ENCODE results near the gene MAGI1. TPM values are rescaled to one million over a fixed set of nuclear protein-coding genes. Genes with fewer than 3 reads are reported as not detected.

Gene MAGI1
- total RNA-seq, 3 donors from 2014 or later = 22.1 to 94.4 (median 70.5) TPM

DNA sequence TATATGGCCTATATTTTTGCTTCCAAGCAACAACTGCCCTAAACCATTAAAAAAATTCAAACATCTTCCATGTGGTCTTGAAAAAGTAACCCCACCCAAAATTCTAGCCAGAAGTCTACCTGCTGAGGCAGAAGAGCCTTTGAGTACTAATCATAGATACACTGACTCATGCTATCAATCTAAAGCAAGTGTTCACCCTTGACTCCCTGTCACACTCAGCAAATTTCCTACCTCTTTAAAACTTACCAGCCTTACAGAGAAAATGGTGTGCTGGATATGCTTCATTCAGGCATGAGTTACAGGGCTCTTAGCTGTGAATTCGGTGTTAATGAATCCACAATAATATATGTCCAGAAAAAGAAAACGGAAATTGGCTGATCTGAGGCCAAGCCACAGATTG is 373.8 kb downstream of the MAGI1 start:
- H3K4me1 ChIP-seq = no peaks in the 10 kb centered on the region
- H3K36me3 ChIP-seq = no peaks in the 10 kb centered on the region
- no peak overlapping the region for H3K4me3 ChIP-seq
- no peak for TF ChIP-seq POLR2AphosphoS5 (IDR thresholded peaks at IDR 0.05)
- TF ChIP-seq, protein P1, sequence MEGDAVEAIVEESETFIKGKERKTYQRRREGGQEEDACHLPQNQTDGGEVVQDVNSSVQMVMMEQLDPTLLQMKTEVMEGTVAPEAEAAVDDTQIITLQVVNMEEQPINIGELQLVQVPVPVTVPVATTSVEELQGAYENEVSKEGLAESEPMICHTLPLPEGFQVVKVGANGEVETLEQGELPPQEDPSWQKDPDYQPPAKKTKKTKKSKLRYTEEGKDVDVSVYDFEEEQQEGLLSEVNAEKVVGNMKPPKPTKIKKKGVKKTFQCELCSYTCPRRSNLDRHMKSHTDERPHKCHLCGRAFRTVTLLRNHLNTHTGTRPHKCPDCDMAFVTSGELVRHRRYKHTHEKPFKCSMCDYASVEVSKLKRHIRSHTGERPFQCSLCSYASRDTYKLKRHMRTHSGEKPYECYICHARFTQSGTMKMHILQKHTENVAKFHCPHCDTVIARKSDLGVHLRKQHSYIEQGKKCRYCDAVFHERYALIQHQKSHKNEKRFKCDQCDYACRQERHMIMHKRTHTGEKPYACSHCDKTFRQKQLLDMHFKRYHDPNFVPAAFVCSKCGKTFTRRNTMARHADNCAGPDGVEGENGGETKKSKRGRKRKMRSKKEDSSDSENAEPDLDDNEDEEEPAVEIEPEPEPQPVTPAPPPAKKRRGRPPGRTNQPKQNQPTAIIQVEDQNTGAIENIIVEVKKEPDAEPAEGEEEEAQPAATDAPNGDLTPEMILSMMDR (IDR thresholded peaks at IDR 0.05) = no peak
- no peak for TF ChIP-seq POLR2A (IDR thresholded peaks at IDR 0.05)
- intact Hi-C loops (cut with DNase I; ENCODE audit: low total_unique reads) = no loop called here
- H3K9me3 ChIP-seq = no peaks in the 10 kb centered on the region
- H3K27me3 ChIP-seq = no peaks in the 10 kb centered on the region
- no peak overlapping the region for H3K27ac ChIP-seq
- no peak for DNase-seq (ENCODE audit: low spot score in 2 of 2)

DNA sequence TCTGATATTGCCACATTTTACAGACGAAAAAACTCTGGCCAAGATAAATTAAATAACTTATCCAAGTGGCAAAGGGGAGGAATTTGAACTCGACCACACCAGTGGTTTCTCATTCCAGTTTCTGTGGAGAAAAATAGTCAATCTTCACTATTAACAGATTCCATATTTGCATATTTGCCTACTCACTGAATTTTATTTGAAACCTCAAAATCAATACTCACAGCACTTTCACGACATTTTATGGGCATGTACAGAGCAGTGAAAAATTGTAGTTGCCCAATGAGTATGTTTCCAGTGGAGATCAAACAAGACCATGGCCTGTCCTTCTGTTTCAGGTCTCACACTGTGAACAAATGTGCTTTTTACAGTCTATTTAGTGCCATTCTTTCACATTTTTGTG is 374.3 kb downstream of the MAGI1 start:
- no peak overlapping the region for H3K4me3 ChIP-seq
- H3K36me3 ChIP-seq = no peaks in the 10 kb centered on the region
- H3K27me3 ChIP-seq = no peaks in the 10 kb centered on the region
- H3K9me3 ChIP-seq = no peaks in the 10 kb centered on the region
- TF ChIP-seq POLR2A (IDR thresholded peaks at IDR 0.05) (no peak), POLR2AphosphoS5 (IDR thresholded peaks at IDR 0.05) (no peak)
- TF ChIP-seq, protein P1 (IDR thresholded peaks at IDR 0.05) = no peak
- no peak overlapping the region for H3K27ac ChIP-seq
- DNase-seq (ENCODE audit: low spot score in 2 of 2) = no peak
- intact Hi-C loops (cut with DNase I; ENCODE audit: low total_unique reads) = no loop called here
- H3K4me1 ChIP-seq = no peaks in the 10 kb centered on the region

DNA sequence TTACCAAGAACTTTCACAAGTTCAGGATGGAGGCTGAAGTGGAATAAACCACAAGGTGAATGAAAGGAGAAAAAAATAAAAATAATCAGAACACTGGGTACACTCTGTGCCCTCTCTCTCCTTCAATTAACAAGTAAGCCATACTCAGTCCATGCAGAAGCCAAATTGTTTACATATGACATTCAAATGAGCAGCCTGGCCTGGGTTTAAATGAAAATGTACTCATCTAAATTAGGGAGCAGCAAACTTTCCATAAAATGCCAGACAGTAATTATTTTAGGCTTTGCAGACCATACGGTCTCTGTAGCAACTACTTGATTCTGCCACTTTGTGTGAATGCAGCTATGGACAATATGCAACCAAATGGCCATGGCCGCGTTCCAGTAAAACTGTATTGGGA is 376.6 kb downstream of the MAGI1 start:
- no peaks in the 10 kb centered on the region for H3K27me3 ChIP-seq
- no peaks in the 10 kb centered on the region for H3K36me3 ChIP-seq
- no peak for DNase-seq (ENCODE audit: low spot score in 2 of 2)
- H3K4me1 ChIP-seq = no peaks in the 10 kb centered on the region
- TF ChIP-seq, protein P1 (IDR thresholded peaks at IDR 0.05) = no peak
- TF ChIP-seq POLR2AphosphoS5 (IDR thresholded peaks at IDR 0.05) = no peak
- TF ChIP-seq POLR2A (IDR thresholded peaks at IDR 0.05) = no peak
- H3K9me3 ChIP-seq = no peaks in the 10 kb centered on the region
- intact Hi-C loops (cut with DNase I; ENCODE audit: low total_unique reads) = no loop called here
- H3K4me3 ChIP-seq = no peak overlapping the region
- no peak overlapping the region for H3K27ac ChIP-seq

DNA sequence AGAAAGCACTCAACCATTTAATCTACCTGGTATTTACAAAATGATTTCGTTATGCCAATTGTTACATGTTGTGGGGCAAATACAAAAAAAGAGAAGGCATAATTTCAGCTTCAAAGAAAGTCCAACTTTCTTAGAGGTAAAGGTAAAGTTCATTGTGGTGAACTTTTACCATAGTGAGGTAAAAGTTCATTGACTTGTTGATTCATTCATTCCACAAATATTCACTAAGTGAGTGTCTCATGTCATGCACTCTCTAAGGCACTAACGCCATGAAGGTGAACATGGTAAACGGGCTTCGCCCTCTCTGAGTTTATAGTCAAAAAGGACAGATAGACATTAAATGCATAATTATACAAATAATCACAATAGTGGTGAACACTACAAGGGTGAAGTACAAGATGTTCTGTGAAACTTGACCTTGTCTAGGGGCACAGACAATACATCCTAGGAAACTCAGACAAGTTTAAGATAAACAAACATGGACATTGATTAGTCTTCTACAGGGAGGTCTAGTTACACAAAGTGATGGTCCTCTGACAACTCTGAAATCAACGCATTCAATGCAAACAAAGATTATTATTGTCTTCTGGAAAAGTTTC is 378.6 kb downstream of the MAGI1 start:
- H3K9me3 ChIP-seq = no peaks in the 10 kb centered on the region
- H3K4me3 ChIP-seq = no peak overlapping the region
- intact Hi-C loops (cut with DNase I; ENCODE audit: low total_unique reads) = no loop called here
- H3K27me3 ChIP-seq = no peaks in the 10 kb centered on the region
- H3K27ac ChIP-seq = no peak overlapping the region
- TF ChIP-seq POLR2AphosphoS5 (IDR thresholded peaks at IDR 0.05) (no peak), POLR2A (IDR thresholded peaks at IDR 0.05) (no peak)
- TF ChIP-seq, protein P1 (IDR thresholded peaks at IDR 0.05) = no peak
- H3K36me3 ChIP-seq = no peaks in the 10 kb centered on the region
- no peaks in the 10 kb centered on the region for H3K4me1 ChIP-seq
- DNase-seq (ENCODE audit: low spot score in 2 of 2) = no peak

DNA sequence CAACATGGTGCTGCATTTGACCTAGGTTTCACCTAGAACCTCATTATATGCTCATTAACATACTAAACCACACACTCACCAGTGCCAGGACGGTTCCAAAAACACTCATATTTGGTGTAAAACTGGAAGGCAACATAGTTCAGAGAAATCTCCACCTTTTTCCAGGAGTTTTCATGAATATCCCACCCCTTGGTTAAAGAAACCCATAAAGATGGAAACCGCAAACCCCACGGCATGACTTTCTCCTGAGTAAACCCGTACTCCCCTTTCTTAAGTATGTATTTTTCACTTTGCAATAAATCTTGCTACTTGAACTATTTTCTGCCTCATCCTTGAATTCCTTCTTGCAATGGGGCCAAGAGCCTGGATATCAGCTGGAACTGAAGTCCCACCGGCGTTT is 379.3 kb downstream of the MAGI1 start:
- no peak overlapping the region for H3K4me3 ChIP-seq
- no peaks in the 10 kb centered on the region for H3K9me3 ChIP-seq
- no peaks in the 10 kb centered on the region for H3K27me3 ChIP-seq
- DNase-seq (ENCODE audit: low spot score in 2 of 2) = no peak
- no peaks in the 10 kb centered on the region for H3K4me1 ChIP-seq
- intact Hi-C loops (cut with DNase I; ENCODE audit: low total_unique reads) = no loop called here
- TF ChIP-seq POLR2A (IDR thresholded peaks at IDR 0.05) (no peak), POLR2AphosphoS5 (IDR thresholded peaks at IDR 0.05) (no peak)
- TF ChIP-seq, protein P1 (IDR thresholded peaks at IDR 0.05) = no peak
- H3K36me3 ChIP-seq = no peaks in the 10 kb centered on the region
- no peak overlapping the region for H3K27ac ChIP-seq

All from breast epithelium (tissue), 4 donors.